GM19099 (cell line): Measurements from ENCODE around the gene CCDC87.

ENCODE experiments used
- POLR2A ChIP-seq: IDR thresholded peaks from 3 replicates; pipeline ENCODE4 v1.6.1; 2011; ENCODE audit warnings: low read depth; ENCODE audit not compliant: insufficient read length; ENCODE audit errors: extremely low read depth

The CCDC87 gene

GRCh38 chr11:66548774-66549630 is 43.9 kb downstream of the CCDC87 start:
- no peak for TF ChIP-seq POLR2A

- no peak for TF ChIP-seq POLR2A
These were observed 44.8 kb downstream of the CCDC87 start for GRCh38 chr11:66548041-66548440.

DNA sequence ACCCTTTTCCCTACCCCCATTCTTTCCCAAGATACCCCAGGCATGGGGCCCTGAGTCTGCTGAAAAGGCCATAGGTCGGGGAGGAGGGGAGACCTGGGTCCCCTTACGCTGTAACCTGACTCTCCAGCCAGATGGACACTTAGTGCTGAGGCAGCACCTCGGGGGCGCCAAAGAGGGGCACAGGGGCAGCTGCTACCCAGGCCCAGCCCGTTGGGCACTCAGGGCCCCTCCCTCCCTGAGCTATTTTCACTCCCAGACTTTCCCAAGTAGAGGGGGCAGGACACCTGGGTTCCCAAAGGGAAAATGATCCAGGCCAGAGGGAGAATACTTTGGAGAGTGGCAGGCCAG is 45.2 kb downstream of the CCDC87 start:
- no peak for TF ChIP-seq POLR2A

GRCh38 chr11:66546966-66547661 is 45.7 kb downstream of the CCDC87 start:
- no peak for TF ChIP-seq POLR2A

DNA sequence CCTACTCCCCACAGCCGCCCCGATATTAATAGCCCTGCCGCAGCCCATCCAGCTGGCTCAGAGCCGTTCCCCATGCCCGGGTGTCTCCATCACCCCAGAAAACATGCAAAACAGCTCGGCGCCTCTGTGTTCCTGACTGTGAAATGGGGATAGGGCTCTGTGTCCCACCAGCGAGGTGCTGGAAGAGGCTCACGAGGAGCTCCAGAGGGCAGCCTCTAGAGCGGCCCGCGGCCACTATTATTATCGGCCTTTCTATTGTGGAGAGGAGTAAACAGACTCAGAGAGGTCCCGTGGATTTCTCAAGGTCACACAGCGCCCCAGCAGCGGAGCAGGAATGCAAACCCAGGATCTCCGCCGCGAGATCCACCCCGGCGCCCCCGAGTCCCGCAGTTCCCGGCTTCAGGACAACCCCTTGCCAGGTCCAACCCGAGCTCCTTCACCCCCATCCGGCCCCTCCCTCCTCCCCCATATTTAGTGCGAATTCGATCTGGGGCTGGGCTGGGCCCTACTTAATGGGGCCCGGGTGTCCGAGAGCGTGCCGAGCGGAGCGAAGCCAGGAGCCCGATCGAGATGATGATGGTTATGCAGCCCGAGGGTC is 46.4 kb downstream of the CCDC87 start, which contains the start of gene ACTN3:
Gene ACTN3, plus strand, starts transcription at position 536 of the 598 bp plus-strand sequence. Its CDS starts 35 bp downstream, at position 571.
- TF ChIP-seq POLR2A: no peak

GRCh38 chr11:66545701-66546367 is 47.0 kb downstream of the CCDC87 start, which contains the start of gene ZDHHC24:
Gene ZDHHC24 (minus strand): TSS chr11:66546048. CDS start chr11:66546003, 45 bp downstream.
- TF ChIP-seq POLR2A: peak; percentile 76

DNA sequence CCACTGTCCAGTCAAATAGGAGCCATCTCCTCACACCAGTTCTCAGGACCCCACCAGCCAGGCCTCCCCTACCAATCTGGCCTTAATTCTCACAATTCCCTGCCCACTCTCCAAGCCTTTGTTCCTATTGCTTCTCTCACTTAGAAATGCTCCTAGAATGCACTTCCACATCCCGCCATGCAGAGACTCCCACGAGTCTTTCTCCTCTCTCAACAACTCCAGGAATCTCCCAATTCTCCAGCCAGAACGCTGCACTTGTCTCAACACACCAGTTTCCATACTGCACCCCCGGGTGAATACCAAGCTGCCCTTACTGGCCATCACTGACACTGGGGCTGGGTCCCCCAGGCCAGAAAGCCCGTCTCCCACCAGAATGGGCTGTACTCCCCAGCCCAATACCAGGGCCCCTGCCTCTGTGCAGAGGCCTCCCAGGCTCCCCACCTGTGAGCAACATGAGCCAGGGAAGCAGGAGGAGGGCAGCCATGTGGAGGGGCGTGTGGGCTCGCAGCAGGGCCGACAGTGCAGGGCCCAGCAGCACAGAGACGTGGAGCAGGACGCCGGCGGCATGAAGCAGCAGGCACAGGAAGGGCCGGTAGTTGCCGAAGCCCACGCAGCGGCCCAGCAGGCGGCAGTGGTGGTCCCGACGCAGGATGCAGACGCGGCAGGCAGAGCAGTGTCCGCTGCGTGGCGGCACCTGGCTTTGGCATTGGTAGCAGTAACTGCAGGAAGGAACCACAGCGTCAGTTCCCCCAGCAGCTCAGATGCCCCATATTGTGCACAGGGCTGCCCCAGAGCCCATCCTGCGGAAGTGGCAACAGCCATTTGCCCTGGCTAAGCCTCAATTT is 49.4 kb downstream of the CCDC87 start:
- TF ChIP-seq POLR2A: peak; percentile 25

- no peak for TF ChIP-seq POLR2A
These were observed 50.5 kb downstream of the CCDC87 start for GRCh38 chr11:66542362-66542761.

DNA sequence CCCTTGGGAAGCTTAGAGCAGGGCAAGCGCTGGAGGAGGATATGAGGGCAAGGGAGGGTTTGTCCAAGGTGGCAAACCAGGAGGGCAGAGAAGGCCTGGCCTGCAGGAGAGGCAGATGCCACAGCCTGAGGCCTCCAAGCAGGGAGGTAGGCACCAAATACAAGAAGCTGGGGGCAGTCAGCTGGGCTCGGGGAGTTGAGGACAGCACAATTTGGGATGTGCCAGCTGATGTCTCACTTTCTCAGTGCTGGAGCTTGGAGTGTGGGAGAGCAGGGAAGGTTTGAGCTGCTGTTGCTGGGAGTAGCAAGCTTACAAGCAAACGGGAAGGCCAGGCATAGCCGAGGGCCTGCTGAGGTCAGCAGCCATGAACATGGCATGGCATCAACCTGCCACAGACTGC is 51.0 kb downstream of the CCDC87 start:
- no peak for TF ChIP-seq POLR2A
